NCI-H2107 treated with DMSO at 0.1 percent for 48 hours (cell line): ENCODE results near the gene LDLRAD3.
A peak's percentile ranks its signal among the peaks of the same experiment; 100 is the strongest.

ENCODE experiments used
- DNase-seq: peaks from one replicate; lab custom pipeline; 2025; ENCODE audit not compliant: unreplicated experiment; lab: John Stamatoyannopoulos, UW

LDLRAD3 gene

GRCh38 chr11:36264011-36264972 lies 320.4 kb downstream of the LDLRAD3 start:
- DNase-seq = no peak

GRCh38 chr11:36264973-36265344 lies 321.1 kb downstream of the LDLRAD3 start:
- DNase-seq = no peak

DNA sequence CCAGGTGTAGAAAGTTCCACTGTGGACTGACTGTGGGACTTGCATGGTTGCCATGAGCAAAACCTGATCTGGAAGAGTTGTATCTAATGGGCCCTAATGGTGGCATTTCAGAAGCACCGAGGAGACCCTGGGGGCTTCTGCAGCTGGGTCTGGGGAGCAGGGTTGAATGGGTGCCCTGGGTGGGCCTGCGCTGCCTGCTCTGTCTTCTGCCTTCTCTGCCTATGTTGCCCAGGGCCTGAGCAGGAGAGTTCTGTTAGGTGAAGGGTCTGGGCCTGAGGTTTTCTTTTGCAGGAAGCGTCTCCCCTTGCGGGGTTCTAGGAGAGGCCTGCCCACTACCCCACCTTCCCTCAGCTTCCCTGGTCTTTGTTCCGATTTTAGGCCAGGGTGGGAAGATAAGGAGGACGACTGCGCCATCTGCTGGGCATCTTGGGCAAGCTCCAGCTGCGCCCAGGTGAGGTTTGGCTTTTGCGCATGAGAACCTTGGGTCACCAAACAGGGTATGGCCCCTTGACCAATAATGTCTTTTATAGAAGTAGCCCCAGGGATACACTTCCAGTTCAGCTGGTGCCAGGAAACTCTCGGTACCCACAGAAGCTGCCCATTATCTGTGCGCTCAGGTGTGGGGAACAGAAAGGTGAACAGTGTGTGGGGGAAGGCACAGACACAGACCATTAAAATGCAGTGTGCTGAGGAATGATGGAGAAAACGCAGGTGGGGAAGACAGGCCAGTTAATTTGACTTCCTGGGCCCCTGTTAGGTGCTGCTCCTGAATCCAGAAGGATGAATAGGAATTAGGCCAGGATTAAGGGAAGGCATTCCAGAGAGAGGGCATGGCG lies 322.1 kb downstream of the LDLRAD3 start:
- DNase-seq = peak; percentile 17

DNA sequence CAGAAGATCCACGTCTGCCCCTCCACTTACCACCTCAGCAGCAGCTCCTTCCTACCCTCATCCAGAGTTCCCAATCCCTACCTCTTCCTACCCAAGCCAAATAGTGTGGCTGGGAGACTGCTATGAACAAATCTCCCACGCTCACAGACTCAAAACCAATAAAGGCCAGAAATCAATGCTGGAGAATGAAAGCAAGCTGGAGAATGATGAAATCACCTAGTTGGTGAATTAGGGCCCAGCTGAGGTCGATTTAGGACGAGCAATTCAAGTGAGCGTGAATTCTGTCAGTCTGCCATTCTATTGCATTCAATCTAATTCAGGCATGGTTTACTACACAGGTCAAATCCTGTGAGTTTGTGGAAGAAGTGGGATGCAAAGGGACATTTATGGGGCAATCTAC lies 322.9 kb downstream of the LDLRAD3 start:
- DNase-seq = no peak

GRCh38 chr11:36268337-36268985 lies 324.6 kb downstream of the LDLRAD3 start:
- DNase-seq = no peak

DNA sequence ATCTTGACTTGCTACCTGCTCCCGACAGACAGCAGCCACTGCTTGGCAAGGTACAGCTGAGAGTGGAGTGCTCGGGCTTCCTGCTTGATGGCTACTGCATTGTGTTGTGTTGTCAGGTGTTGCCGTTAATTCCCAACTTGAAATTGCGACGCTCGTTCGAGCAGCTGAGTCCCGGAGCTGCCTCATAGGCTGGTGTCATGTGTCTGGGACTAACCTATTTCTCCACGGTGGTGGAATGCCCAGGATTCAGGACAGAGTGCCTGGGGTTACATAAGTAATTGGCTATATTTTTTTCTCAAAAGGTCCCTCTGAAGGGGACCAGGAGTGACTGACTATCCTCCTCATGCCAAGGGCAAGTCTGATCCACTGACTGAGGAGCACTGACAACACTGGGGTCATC lies 326.8 kb downstream of the LDLRAD3 start:
- no peak for DNase-seq

DNA sequence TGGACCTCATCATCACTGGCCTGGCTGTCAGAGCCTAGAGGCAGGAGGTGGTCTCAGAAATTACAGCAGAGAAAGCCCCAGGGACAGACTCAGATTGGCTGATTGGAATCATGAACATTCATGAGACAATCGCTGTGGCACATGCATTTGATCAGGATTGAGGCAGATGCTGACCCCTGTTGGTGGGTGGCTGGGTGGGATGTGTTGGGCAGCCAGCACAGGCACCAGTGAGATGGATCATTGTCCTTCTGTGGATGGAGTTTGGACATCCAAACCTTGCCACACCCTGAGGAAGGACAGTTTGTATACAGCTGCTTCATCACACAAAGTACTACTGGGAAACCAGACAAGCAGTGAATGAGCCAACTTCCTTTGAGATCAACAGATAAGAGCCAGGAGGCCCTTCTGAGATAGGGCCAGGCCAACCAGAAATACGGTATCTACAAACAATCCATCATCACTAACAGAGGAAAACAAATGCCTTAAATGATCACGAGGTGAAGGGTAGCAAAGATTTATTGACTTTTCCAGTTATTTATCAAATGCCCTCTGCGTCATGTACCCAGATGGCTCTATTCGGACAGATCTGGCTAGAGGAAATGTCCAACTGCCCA lies 328.0 kb downstream of the LDLRAD3 start:
- no peak for DNase-seq

GRCh38 chr11:36273110-36273509 lies 329.2 kb downstream of the LDLRAD3 start:
- peak; percentile 4 for DNase-seq

DNA sequence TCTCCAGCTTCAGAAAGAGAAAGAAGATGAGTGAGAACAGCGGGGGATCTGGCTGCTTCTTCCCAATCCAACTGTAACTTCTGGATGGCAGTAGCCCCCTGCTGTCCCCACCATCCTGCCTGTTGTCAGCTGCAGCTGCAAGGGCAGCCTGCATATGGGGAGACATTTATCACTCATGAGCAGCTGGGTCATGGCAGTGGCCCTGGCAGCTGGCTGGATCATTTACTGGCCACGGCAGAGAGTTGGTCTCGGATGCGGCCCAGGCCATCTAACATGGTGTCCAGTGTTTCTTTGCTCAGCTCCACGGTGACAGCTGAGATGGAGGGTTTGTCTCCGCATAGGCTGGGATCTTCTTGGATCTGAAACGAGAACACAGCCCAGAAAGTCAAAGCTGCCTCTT lies 330.6 kb downstream of the LDLRAD3 start:
- no peak for DNase-seq

DNA sequence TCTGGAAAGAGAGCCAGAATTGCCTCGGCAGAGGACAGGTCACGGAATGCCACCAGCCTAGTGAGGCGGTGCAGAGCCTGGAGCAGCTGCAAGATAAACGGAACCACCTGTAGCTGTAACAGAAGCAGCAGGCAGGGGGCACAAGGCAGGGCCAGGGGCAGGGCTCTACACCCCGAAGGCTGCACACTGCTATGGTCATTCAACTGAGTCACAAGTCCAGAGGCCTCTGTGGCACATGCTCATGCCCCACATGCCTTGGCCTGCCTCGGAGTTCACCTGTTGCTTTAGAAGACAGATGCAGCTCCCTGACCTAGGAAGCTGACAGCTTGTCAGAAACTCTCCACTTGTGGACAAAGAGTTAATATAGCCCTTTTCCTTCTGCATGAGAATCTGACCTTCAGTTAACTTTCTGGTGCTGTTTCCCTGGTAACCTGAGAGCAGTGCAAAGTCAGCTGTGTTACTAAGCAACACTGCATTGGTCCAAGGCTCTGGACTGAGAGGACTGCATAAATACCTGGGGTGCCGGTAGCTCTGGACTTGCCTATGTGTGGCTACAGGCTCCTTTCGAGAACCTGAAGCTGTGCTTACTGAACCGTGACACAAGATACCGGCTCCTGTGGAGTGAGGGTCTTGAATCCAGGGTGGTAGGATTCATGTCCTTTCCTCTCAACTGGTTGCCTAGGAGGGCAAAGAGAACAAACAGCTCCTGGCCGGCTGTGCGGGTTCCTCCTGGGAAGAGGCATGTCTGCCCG lies 334.8 kb downstream of the LDLRAD3 start:
- DNase-seq = no peak

DNA sequence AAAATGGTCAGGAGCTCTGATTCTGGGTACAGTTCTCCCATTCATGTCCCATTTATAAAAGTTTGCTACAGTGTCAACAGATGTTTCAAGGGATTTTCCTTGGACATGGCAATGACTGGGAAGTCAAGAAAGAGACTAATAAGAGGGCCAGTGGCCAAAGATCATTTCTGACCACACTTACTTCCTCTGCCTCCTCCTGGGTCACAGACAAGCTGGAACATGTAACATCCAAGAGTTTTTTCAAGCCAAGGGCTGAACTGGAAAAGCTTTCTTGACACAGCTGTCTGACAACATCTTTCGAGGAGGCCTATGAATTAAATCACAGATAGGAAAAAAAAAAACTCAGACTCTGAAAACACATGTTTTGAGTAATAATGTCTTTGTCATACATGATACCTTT lies 336.7 kb downstream of the LDLRAD3 start:
- no peak for DNase-seq
